SU-DHL-6 (cell line): Measurements from ENCODE around the gene KCNC1.

ENCODE experiments used
- H2AFZ ChIP-seq: fragments of 200-600 bp; sonication (generic); 2 replicates; pipeline ENCODE4 v1.6.1; 2014; ENCODE audit warnings: low read depth, mild to moderate bottlenecking, moderate library complexity, mixed read lengths, antibody characterized with exemption, low read length; ENCODE audit not compliant: severe bottlenecking
- H3F3A ChIP-seq: fragments of 200-600 bp; shearing (Covaris generic); 2 replicates; pipeline ENCODE4 v1.6.0; 2016; ENCODE audit warnings: antibody characterized with exemption, mild to moderate bottlenecking; ENCODE audit not compliant: insufficient read depth
- H3K27ac ChIP-seq: fragments of 200-600 bp; sonication (generic); 2 replicates; pipeline ENCODE4 v1.5.1; 2016; ENCODE audit warnings: low read depth, mild to moderate bottlenecking, low read length, moderate library complexity, mixed read lengths
- H3K27me3 ChIP-seq: fragments of 200-600 bp; sonication (generic), shearing (Covaris generic); 2 replicates; pipeline ENCODE4 v1.6.0; 2014; ENCODE audit warnings: mild to moderate bottlenecking, low read length
- H3K36me3 ChIP-seq: fragments of 200-600 bp; sonication (generic); 2 replicates; pipeline ENCODE4 v1.6.1; 2014; ENCODE audit warnings: mild to moderate bottlenecking, low read length, mixed read lengths
- H3K4me2 ChIP-seq: fragments of 300-600, 200-600 bp; shearing (Covaris generic), sonication (generic); 2 replicates; pipeline ENCODE4 v1.6.0; 2014; ENCODE audit warnings: low read length, low read depth, mild to moderate bottlenecking; ENCODE audit not compliant: poor library complexity, severe bottlenecking
- H3K4me3 ChIP-seq: fragments of 200-600 bp; sonication (generic); 2 replicates; pipeline ENCODE4 v1.5.1; 2014; ENCODE audit warnings: antibody characterized with exemption, low read length, mild to moderate bottlenecking, mixed read lengths; ENCODE audit not compliant: insufficient read depth, poor library complexity, severe bottlenecking
- H3K79me2 ChIP-seq: fragments of 200-600 bp; sonication (generic); 2 replicates; pipeline ENCODE4 v1.6.1; 2014; ENCODE audit warnings: mild to moderate bottlenecking, low read length, moderate library complexity; ENCODE audit not compliant: insufficient read depth
- H3K9ac ChIP-seq: fragments of 200-600 bp; sonication (generic); 2 replicates; pipeline ENCODE4 v1.7.0; 2014; ENCODE audit warnings: mild to moderate bottlenecking, low read length
- H3K9me2 ChIP-seq: fragments of 200-600 bp; sonication (generic); replicated peaks from 2 replicates; pipeline ENCODE4 v1.6.1; 2014; ENCODE audit warnings: low read length; ENCODE audit not compliant: insufficient read depth
- H3K9me3 ChIP-seq: fragments of 200-600 bp; sonication (generic); 2 replicates; pipeline ENCODE4 v1.6.1; 2014; ENCODE audit warnings: low read length, mixed read lengths; ENCODE audit not compliant: insufficient read depth
- H4K20me1 ChIP-seq: fragments of 200-600 bp; sonication (generic); 2 replicates; pipeline ENCODE4 v1.6.1; 2014; ENCODE audit warnings: low read depth, mild to moderate bottlenecking, antibody characterized with exemption, low read length, moderate library complexity, mixed read lengths
- CTCF ChIP-seq: fragments of 200-600 bp; sonication (generic); IDR thresholded peaks from one replicate; pipeline ENCODE4 v1.5.1; 2017; ENCODE audit warnings: antibody characterized with exemption, mild to moderate bottlenecking, low read length, moderate library complexity; ENCODE audit not compliant: insufficient read depth, poor library complexity, severe bottlenecking
- EZH2phosphoT487 ChIP-seq: fragments of 200-600 bp; sonication (generic), shearing (Covaris generic); conservative IDR thresholded peaks from 2 replicates; pipeline ENCODE4 v1.6.1; 2018; ENCODE audit warnings: mild to moderate bottlenecking, antibody characterized with exemption, low read length, moderate library complexity, mixed read lengths

KCNC1 gene

GRCh38 chr11:17742019-17742418 is 7.4 kb downstream of the KCNC1 start:
- Histone ChIP-seq H2AFZ (no peak overlapping the region), H3K79me2 (no peaks in the 10 kb centered on the region), H3K9me3 (no peaks in the 10 kb centered on the region), H3F3A (no peaks in the 10 kb centered on the region), H3K9ac (no peak overlapping the region), H3K4me2 (no peak overlapping the region), H3K9me2 (no peaks in the 10 kb centered on the region), H3K4me3 (no peak overlapping the region), H3K27ac (no peak overlapping the region), H4K20me1 (no peaks in the 10 kb centered on the region), H3K36me3 (no peaks in the 10 kb centered on the region), H3K27me3 (no peaks in the 10 kb centered on the region)
- TF ChIP-seq CTCF (no peak), EZH2phosphoT487 (no peak)

GRCh38 chr11:17743026-17743807 is 8.6 kb downstream of the KCNC1 start:
- Histone ChIP-seq H3K9me3 (no peaks in the 10 kb centered on the region), H3K9me2 (no peaks in the 10 kb centered on the region), H3K4me3 (no peak overlapping the region), H2AFZ (no peak overlapping the region), H3K4me2 (no peak overlapping the region), H3K36me3 (no peaks in the 10 kb centered on the region), H4K20me1 (no peaks in the 10 kb centered on the region), H3K27me3 (no peaks in the 10 kb centered on the region), H3K27ac (no peak overlapping the region), H3K9ac (no peak overlapping the region), H3K79me2 (no peaks in the 10 kb centered on the region), H3F3A (no peaks in the 10 kb centered on the region)
- no peak for TF ChIP-seq CTCF
- TF ChIP-seq EZH2phosphoT487 = no peak

GRCh38 chr11:17743808-17744119 is 9.2 kb downstream of the KCNC1 start:
- H3K27ac ChIP-seq = no peak overlapping the region
- no peak overlapping the region for H3K4me3 ChIP-seq
- H3K9me2 ChIP-seq = no peaks in the 10 kb centered on the region
- H3K79me2 ChIP-seq = no peaks in the 10 kb centered on the region
- no peaks in the 10 kb centered on the region for H3F3A ChIP-seq
- H3K36me3 ChIP-seq = no peaks in the 10 kb centered on the region
- H3K4me2 ChIP-seq = no peak overlapping the region
- no peak overlapping the region for H2AFZ ChIP-seq
- no peaks in the 10 kb centered on the region for H3K27me3 ChIP-seq
- H3K9ac ChIP-seq = no peak overlapping the region
- no peak for TF ChIP-seq EZH2phosphoT487
- TF ChIP-seq CTCF = no peak
- H3K9me3 ChIP-seq = no peaks in the 10 kb centered on the region
- H4K20me1 ChIP-seq = no peaks in the 10 kb centered on the region
